SK-N-SH treated with all-trans-retinoic acid at 6 μM for 48 hours (cell line): ENCODE results near the gene ENDOV.

Experiments
- ATAC-seq: fragments of 200-7000 bp; cut with Tn5 transposase; 3 replicates; pipeline ENCODE4 v1.9.1; 2020; ENCODE audit warnings: mild to moderate bottlenecking, moderate library complexity
- ARNTL ChIP-seq: fragments of 450-650 bp; formaldehyde crosslinking; IDR thresholded peaks from 2 replicates; pipeline ENCODE4 v1.5.0; 2020; ENCODE audit warnings: low read depth, mild to moderate bottlenecking, moderate library complexity, borderline replicate concordance
- BACH2 ChIP-seq: fragments of 250-450 bp; sonication (Bioruptor Pico); IDR thresholded peaks from 2 replicates; pipeline ENCODE4 v1.9.0; 2021; ENCODE audit warnings: mild to moderate bottlenecking, borderline replicate concordance
- CREB5 ChIP-seq: fragments of 250-450 bp; sonication (Bioruptor Pico); IDR thresholded peaks from 2 replicates; pipeline ENCODE4 v1.5.1; 2020; ENCODE audit warnings: low read depth, mild to moderate bottlenecking, moderate library complexity
- CSDC2 ChIP-seq: fragments of 250-450 bp; sonication (Bioruptor Pico); IDR thresholded peaks from 2 replicates; pipeline ENCODE4 v1.5.0; 2020; ENCODE audit warnings: mild to moderate bottlenecking, moderate library complexity
- ESRRG ChIP-seq: fragments of 250-450 bp; sonication (Bioruptor Pico); IDR thresholded peaks from 2 replicates; pipeline ENCODE4 v1.6.1; 2021; ENCODE audit warnings: mild to moderate bottlenecking
- GLIS3 ChIP-seq: fragments of 250-450 bp; sonication (Bioruptor Pico); IDR thresholded peaks from 2 replicates; pipeline ENCODE4 v1.5.0; 2020; ENCODE audit warnings: mild to moderate bottlenecking, moderate library complexity
- ISL1 ChIP-seq: fragments of 250-450 bp; sonication (Bioruptor Pico); IDR thresholded peaks from 2 replicates; pipeline ENCODE4 v2.1.2; 2022; ENCODE audit warnings: mild to moderate bottlenecking, moderate library complexity
- OSR1 ChIP-seq: fragments of 250-450 bp; sonication (Bioruptor Pico); IDR thresholded peaks from 2 replicates; pipeline ENCODE4 v1.8.0; 2022; ENCODE audit warnings: moderate library complexity, mild to moderate bottlenecking, inconsistent platforms
- PPARA ChIP-seq: fragments of 250-450 bp; sonication (Bioruptor Pico); IDR thresholded peaks from 2 replicates; pipeline ENCODE4 v1.5.0; 2020; ENCODE audit warnings: mild to moderate bottlenecking, borderline replicate concordance
- RARB ChIP-seq: fragments of 250-450 bp; sonication (Bioruptor Pico); IDR thresholded peaks from 2 replicates; pipeline ENCODE4 v1.8.0; 2021; ENCODE audit warnings: mild to moderate bottlenecking, moderate library complexity
- SNAI2 ChIP-seq: fragments of 250-450 bp; sonication (Bioruptor Pico); IDR thresholded peaks from 2 replicates; pipeline ENCODE4 v1.5.0; 2020; ENCODE audit warnings: mild to moderate bottlenecking, moderate library complexity
- TCF4 ChIP-seq: fragments of 250-450 bp; sonication (Bioruptor Pico); IDR thresholded peaks from 2 replicates; pipeline ENCODE4 v1.8.0; 2021; ENCODE audit warnings: mild to moderate bottlenecking, moderate library complexity, borderline replicate concordance
- TOX ChIP-seq: fragments of 250-450 bp; sonication (Bioruptor Pico); IDR thresholded peaks from 2 replicates; pipeline ENCODE4 v1.8.0; 2021; ENCODE audit warnings: mild to moderate bottlenecking, moderate library complexity, borderline replicate concordance
- ZC3H10 ChIP-seq: fragments of 250-450 bp; sonication (Bioruptor Pico); IDR thresholded peaks from 2 replicates; pipeline ENCODE4 v1.5.1; 2021; ENCODE audit warnings: mild to moderate bottlenecking, moderate library complexity
- ZFP3 ChIP-seq: fragments of 250-450 bp; sonication (Bioruptor Pico); IDR thresholded peaks from 2 replicates; pipeline ENCODE4 v1.5.0; 2020; ENCODE audit warnings: mild to moderate bottlenecking, moderate library complexity
- ZFP30 ChIP-seq: fragments of 450-650 bp; formaldehyde crosslinking; IDR thresholded peaks from 2 replicates; pipeline ENCODE4 v1.5.0; 2022; ENCODE audit warnings: mild to moderate bottlenecking, moderate library complexity
- ZNF70 ChIP-seq: fragments of 450-650 bp; formaldehyde crosslinking; IDR thresholded peaks from 2 replicates; pipeline ENCODE4 v1.5.0; 2020; ENCODE audit warnings: mild to moderate bottlenecking, moderate library complexity
- ZNF8 ChIP-seq: fragments of 450-650 bp; formaldehyde crosslinking; IDR thresholded peaks from 2 replicates; pipeline ENCODE4 v1.5.0; 2020; ENCODE audit warnings: mild to moderate bottlenecking, moderate library complexity
- TF ChIP-seq, protein P1 (sequence below): fragments of 250-450 bp; sonication (Bioruptor Pico); IDR thresholded peaks from 2 replicates; pipeline ENCODE4 v1.8.0; 2021; ENCODE audit warnings: low read depth, mild to moderate bottlenecking, moderate library complexity, borderline replicate concordance
- TF ChIP-seq, protein P2 (sequence below): fragments of 250-450 bp; sonication (Bioruptor Pico); IDR thresholded peaks from 2 replicates; pipeline ENCODE4 v1.8.0; 2020; ENCODE audit warnings: mild to moderate bottlenecking, moderate library complexity, borderline replicate concordance
- TF ChIP-seq, protein P3 (sequence below): fragments of 250-450 bp; sonication (Bioruptor Pico); IDR thresholded peaks from 2 replicates; pipeline ENCODE4 v1.5.1; 2021; ENCODE audit warnings: mild to moderate bottlenecking, moderate library complexity
- TF ChIP-seq, protein P4 (sequence below): fragments of 250-450 bp; sonication (Bioruptor Pico); IDR thresholded peaks from 2 replicates; pipeline ENCODE4 v1.5.0; 2020; ENCODE audit warnings: mild to moderate bottlenecking, moderate library complexity

The ENDOV gene

DNA sequence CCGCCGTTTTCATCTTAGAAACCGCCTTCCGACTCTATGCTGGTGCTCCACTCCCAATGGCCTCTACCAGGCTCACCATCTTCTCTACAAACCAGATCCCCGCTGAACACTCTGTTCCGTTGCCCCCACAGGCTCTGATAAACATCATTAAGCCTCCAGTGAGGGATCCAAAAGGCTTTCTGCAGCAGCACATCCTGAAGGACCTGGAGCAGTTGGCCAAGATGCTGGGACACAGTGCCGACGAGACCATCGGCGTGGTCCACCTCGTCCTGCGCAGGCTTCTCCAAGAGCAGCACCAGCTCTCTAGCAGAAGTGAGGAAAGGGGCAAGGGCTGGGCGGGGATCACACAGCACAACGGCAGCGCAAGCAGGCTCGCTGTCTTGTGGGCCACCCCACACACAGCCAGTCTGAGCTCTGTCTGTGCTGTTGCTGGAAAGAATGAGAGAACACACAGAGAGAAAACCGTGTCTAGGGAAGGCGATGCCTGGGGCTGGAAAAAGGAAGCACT, 33.5 kb upstream of the ENDOV start:
- TF ChIP-seq TCF4 (CRISPR knock-in tag) (no peak), GLIS3 (CRISPR knock-in tag) (no peak), BACH2 (CRISPR knock-in tag) (no peak), ZFP3 (CRISPR knock-in tag) (no peak), CSDC2 (CRISPR knock-in tag) (no peak), PPARA (CRISPR knock-in tag) (no peak), SNAI2 (CRISPR knock-in tag) (no peak), CREB5 (no peak), TOX (CRISPR knock-in tag) (no peak), RARB (CRISPR knock-in tag) (no peak), ZFP30 (CRISPR knock-in tag) (no peak), ZNF8 (CRISPR knock-in tag) (no peak), ARNTL (no peak), ISL1 (CRISPR knock-in tag) (no peak), ZNF70 (CRISPR knock-in tag) (no peak), OSR1 (no peak), ESRRG (CRISPR knock-in tag) (no peak)
- TF ChIP-seq, protein P1, sequence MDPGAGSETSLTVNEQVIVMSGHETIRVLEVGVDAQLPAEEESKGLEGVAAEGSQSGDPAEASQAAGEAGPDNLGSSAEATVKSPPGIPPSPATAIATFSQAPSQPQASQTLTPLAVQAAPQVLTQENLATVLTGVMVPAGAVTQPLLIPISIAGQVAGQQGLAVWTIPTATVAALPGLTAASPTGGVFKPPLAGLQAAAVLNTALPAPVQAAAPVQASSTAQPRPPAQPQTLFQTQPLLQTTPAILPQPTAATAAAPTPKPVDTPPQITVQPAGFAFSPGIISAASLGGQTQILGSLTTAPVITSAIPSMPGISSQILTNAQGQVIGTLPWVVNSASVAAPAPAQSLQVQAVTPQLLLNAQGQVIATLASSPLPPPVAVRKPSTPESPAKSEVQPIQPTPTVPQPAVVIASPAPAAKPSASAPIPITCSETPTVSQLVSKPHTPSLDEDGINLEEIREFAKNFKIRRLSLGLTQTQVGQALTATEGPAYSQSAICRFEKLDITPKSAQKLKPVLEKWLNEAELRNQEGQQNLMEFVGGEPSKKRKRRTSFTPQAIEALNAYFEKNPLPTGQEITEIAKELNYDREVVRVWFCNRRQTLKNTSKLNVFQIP (CRISPR knock-in tag) = no peak
- TF ChIP-seq, protein P2, sequence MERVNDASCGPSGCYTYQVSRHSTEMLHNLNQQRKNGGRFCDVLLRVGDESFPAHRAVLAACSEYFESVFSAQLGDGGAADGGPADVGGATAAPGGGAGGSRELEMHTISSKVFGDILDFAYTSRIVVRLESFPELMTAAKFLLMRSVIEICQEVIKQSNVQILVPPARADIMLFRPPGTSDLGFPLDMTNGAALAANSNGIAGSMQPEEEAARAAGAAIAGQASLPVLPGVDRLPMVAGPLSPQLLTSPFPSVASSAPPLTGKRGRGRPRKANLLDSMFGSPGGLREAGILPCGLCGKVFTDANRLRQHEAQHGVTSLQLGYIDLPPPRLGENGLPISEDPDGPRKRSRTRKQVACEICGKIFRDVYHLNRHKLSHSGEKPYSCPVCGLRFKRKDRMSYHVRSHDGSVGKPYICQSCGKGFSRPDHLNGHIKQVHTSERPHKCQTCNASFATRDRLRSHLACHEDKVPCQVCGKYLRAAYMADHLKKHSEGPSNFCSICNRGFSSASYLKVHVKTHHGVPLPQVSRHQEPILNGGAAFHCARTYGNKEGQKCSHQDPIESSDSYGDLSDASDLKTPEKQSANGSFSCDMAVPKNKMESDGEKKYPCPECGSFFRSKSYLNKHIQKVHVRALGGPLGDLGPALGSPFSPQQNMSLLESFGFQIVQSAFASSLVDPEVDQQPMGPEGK (CRISPR knock-in tag) = no peak
- TF ChIP-seq, protein P3, sequence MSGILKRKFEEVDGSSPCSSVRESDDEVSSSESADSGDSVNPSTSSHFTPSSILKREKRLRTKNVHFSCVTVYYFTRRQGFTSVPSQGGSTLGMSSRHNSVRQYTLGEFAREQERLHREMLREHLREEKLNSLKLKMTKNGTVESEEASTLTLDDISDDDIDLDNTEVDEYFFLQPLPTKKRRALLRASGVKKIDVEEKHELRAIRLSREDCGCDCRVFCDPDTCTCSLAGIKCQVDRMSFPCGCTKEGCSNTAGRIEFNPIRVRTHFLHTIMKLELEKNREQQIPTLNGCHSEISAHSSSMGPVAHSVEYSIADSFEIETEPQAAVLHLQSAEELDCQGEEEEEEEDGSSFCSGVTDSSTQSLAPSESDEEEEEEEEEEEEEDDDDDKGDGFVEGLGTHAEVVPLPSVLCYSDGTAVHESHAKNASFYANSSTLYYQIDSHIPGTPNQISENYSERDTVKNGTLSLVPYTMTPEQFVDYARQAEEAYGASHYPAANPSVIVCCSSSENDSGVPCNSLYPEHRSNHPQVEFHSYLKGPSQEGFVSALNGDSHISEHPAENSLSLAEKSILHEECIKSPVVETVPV (CRISPR knock-in tag) = no peak
- ATAC-seq = no peak

- no peak for ATAC-seq
- TF ChIP-seq BACH2 (CRISPR knock-in tag) (no peak), GLIS3 (CRISPR knock-in tag) (no peak), ZNF8 (CRISPR knock-in tag) (no peak), ARNTL (no peak), ZC3H10 (CRISPR knock-in tag) (no peak), ISL1 (CRISPR knock-in tag) (no peak), ZFP30 (CRISPR knock-in tag) (no peak), TCF4 (CRISPR knock-in tag) (no peak), CREB5 (no peak)
Measured at GRCh38 chr17:80382446-80382845, 32.5 kb upstream of the ENDOV start.

DNA sequence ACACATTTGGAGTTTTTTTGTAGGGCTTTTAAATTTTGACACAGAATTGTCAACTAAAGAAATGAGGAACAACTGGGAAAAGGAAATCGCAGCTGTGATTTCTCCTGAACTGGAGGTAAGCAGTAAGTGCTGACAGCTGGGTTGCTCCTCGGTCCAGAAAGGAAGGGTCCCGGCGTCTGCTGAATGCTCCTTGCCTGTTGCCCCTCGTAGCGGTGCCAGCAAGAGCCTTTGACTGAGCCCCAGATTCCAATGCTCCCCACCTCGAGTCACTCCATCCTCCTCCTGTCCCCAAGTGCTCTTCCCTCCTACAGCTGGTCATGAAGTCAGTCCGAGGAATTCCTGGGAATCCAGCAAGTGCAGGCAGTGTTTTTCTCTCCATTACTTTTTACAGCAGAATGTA, 32.0 kb upstream of the ENDOV start:
- TF ChIP-seq ISL1 (CRISPR knock-in tag) = no peak
- no peak for TF ChIP-seq ZNF8 (CRISPR knock-in tag)
- TF ChIP-seq, protein P3 (CRISPR knock-in tag) = no peak
- TF ChIP-seq ESRRG (CRISPR knock-in tag) = no peak
- TF ChIP-seq, protein P4, sequence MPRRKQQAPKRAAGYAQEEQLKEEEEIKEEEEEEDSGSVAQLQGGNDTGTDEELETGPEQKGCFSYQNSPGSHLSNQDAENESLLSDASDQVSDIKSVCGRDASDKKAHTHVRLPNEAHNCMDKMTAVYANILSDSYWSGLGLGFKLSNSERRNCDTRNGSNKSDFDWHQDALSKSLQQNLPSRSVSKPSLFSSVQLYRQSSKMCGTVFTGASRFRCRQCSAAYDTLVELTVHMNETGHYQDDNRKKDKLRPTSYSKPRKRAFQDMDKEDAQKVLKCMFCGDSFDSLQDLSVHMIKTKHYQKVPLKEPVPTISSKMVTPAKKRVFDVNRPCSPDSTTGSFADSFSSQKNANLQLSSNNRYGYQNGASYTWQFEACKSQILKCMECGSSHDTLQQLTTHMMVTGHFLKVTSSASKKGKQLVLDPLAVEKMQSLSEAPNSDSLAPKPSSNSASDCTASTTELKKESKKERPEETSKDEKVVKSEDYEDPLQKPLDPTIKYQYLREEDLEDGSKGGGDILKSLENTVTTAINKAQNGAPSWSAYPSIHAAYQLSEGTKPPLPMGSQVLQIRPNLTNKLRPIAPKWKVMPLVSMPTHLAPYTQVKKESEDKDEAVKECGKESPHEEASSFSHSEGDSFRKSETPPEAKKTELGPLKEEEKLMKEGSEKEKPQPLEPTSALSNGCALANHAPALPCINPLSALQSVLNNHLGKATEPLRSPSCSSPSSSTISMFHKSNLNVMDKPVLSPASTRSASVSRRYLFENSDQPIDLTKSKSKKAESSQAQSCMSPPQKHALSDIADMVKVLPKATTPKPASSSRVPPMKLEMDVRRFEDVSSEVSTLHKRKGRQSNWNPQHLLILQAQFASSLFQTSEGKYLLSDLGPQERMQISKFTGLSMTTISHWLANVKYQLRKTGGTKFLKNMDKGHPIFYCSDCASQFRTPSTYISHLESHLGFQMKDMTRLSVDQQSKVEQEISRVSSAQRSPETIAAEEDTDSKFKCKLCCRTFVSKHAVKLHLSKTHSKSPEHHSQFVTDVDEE (CRISPR knock-in tag) = no peak
- TF ChIP-seq PPARA (CRISPR knock-in tag) = no peak
- ATAC-seq = no peak
